PFSK-1 (cell line): ENCODE measurements around the gene ABLIM2.

Experiments used
- FOXP2 ChIP-seq: optimal IDR thresholded peaks from 2 replicates; pipeline ENCODE3; 2011; ENCODE audit warnings: borderline replicate concordance, control low read depth, inconsistent platforms; ENCODE audit not compliant: insufficient read depth; ENCODE audit errors: extremely low read length, extremely low read depth
- POLR2AphosphoS5 ChIP-seq: IDR thresholded peaks from 2 replicates; pipeline ENCODE4 v1.6.1; 2012; ENCODE audit warnings: low read depth, mild to moderate bottlenecking, control low read depth, low read length, moderate library complexity
- REST ChIP-seq, 2 experiments: IDR thresholded peaks; 2 replicates each; pipeline versions ENCODE4 v1.6.1 to v1.8.0; 2011 to 2012; ENCODE audit warnings: low read depth in 2 of 2, low read length in 2 of 2, control low read depth in 1 of 2, inconsistent platforms in 1 of 2, mild to moderate bottlenecking in 1 of 2, moderate library complexity in 1 of 2; ENCODE audit not compliant: insufficient read depth in 1 of 2
- SIN3A ChIP-seq: IDR thresholded peaks from 2 replicates; pipeline ENCODE4 v1.6.1; 2012; ENCODE audit warnings: mild to moderate bottlenecking, low read length, moderate library complexity, borderline replicate concordance; ENCODE audit not compliant: insufficient read depth
- TAF1 ChIP-seq: IDR thresholded peaks from 2 replicates; pipeline ENCODE4 v1.6.1; 2012; ENCODE audit warnings: low read length, control low read depth, borderline replicate concordance; ENCODE audit not compliant: insufficient read depth

ABLIM2 gene

GRCh38 chr4:8012517-8012916 is 146.1 kb downstream of the ABLIM2 start:
- TF ChIP-seq FOXP2 (no peak), REST (IDR thresholded peaks at IDR 0.05; ENCODE audit: insufficient read depth in 1 of 2, low read depth in 2 of 2, low read length in 2 of 2) (no peak), POLR2AphosphoS5 (no peak), TAF1 (no peak), SIN3A (no peak)

DNA sequence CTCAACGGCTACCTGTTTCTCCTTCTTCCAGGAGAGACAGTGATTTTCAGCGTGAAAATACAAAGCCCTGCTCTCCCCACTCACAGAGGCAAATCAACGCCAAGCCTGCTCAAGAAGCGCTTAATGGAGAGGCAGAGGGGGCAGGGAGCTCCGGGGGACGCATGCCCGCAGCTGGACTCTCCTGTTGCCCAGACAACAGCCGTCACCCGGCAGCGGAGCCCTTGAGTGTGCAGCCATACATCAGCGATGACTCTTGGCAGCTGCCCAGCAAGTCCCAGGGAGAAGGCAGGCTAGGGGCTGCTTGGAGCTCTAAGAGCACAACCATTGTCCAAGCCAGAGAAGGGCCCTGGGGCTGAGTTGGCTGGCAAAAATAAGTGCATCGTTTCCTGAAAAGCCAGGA is 148.0 kb downstream of the ABLIM2 start:
- TF ChIP-seq TAF1 (no peak), FOXP2 (no peak), REST (IDR thresholded peaks at IDR 0.05; ENCODE audit: insufficient read depth in 1 of 2, low read depth in 2 of 2, low read length in 2 of 2) (no peak), POLR2AphosphoS5 (no peak), SIN3A (no peak)

GRCh38 chr4:8009710-8010511 is 148.7 kb downstream of the ABLIM2 start:
- TF ChIP-seq FOXP2 (no peak), POLR2AphosphoS5 (no peak), SIN3A (no peak), TAF1 (no peak), REST (IDR thresholded peaks at IDR 0.05; ENCODE audit: insufficient read depth in 1 of 2, low read depth in 2 of 2, low read length in 2 of 2) (no peak)

DNA sequence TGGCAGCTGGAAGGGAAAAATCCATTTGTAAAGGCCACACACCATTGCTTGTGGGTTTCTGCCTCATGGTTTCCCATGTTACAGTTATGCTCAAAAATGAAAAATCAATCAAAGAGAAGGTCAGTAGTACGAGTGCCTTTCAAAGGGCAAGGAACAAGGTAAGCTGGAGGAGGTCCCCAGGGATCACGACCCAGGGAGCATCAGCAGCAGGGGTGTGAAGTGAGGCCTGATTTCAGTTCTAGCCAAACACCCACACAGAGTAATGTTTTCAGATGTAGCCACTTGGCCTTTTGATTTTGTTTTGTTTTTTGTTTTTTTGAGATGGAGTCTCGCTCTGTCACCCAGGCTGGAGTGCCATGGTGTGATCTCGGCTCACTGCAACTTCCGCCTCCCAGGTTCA is 149.5 kb downstream of the ABLIM2 start:
- TF ChIP-seq POLR2AphosphoS5 (no peak), FOXP2 (no peak), TAF1 (no peak)

GRCh38 chr4:8008391-8008790 is 150.2 kb downstream of the ABLIM2 start:
- TF ChIP-seq SIN3A (no peak), REST (IDR thresholded peaks at IDR 0.05; ENCODE audit: insufficient read depth in 1 of 2, low read depth in 2 of 2, low read length in 2 of 2) (no peak), FOXP2 (no peak), POLR2AphosphoS5 (no peak), TAF1 (no peak)
